Measurements from ENCODE around the gene P2RX4.
A peak's percentile ranks its signal among the peaks of the same experiment; 100 is the strongest.
"Not testable (repeated sequence)": the region's sequence is repeated elsewhere in the genome, so short reads cannot be mapped to it uniquely, and the experiment has no call there.

The P2RX4 gene

GRCh38 chr12:121217761-121218160, 7.8 kb downstream of the P2RX4 start:
- no peak for FAIRE-seq
- DNase-seq (ENCODE audit: extremely low spot score, insufficient read length, low read depth) = no peak

- no peak for DNase-seq (ENCODE audit: extremely low spot score, insufficient read length, low read depth)
- FAIRE-seq = no peak
These were observed 8.8 kb downstream of the P2RX4 start for GRCh38 chr12:121218588-121219352.

GRCh38 chr12:121219353-121219986, 9.5 kb downstream of the P2RX4 start:
- DNase-seq (ENCODE audit: extremely low spot score, insufficient read length, low read depth) (no peak), FAIRE-seq (no peak)

GRCh38 chr12:121222847-121223246, 12.9 kb downstream of the P2RX4 start:
- DNase-seq (ENCODE audit: extremely low spot score, insufficient read length, low read depth) (no peak), FAIRE-seq (no peak)

GRCh38 chr12:121223292-121224285, 13.7 kb downstream of the P2RX4 start:
- FAIRE-seq = peak; percentile 47
- DNase-seq (ENCODE audit: extremely low spot score, insufficient read length, low read depth) = no peak

GRCh38 chr12:121224591-121224990, 14.7 kb downstream of the P2RX4 start:
- DNase-seq (ENCODE audit: extremely low spot score, insufficient read length, low read depth) (no peak), FAIRE-seq (no peak)

- no peak for DNase-seq (ENCODE audit: extremely low spot score, insufficient read length, low read depth)
- FAIRE-seq = no peak
These were observed 16.5 kb downstream of the P2RX4 start for GRCh38 chr12:121226399-121226798.

GRCh38 chr12:121226871-121227270, 16.9 kb downstream of the P2RX4 start:
- FAIRE-seq; DNase-seq (ENCODE audit: extremely low spot score, insufficient read length, low read depth): not testable (repeated sequence)

- no peak for DNase-seq (ENCODE audit: extremely low spot score, insufficient read length, low read depth)
- peak; percentile 90 for FAIRE-seq
These were observed 17.4 kb downstream of the P2RX4 start for GRCh38 chr12:121227294-121227693.

- DNase-seq (ENCODE audit: extremely low spot score, insufficient read length, low read depth) = no peak
- FAIRE-seq = no peak
These were observed 19.2 kb downstream of the P2RX4 start for GRCh38 chr12:121228919-121229665.

GRCh38 chr12:121229826-121230537, 20.1 kb downstream of the P2RX4 start:
- peak; percentile 79 for FAIRE-seq
- peak; percentile 49 for DNase-seq (ENCODE audit: extremely low spot score, insufficient read length, low read depth)

- FAIRE-seq (no peak), DNase-seq (ENCODE audit: extremely low spot score, insufficient read length, low read depth) (no peak)
These were observed 20.6 kb downstream of the P2RX4 start for GRCh38 chr12:121230538-121230907.

- DNase-seq (ENCODE audit: extremely low spot score, insufficient read length, low read depth) (no peak), FAIRE-seq (no peak)
These were observed 22.2 kb downstream of the P2RX4 start for GRCh38 chr12:121232163-121232562.

- no peak for DNase-seq (ENCODE audit: extremely low spot score, insufficient read length, low read depth)
- FAIRE-seq = no peak
These were observed 23.2 kb downstream of the P2RX4 start for GRCh38 chr12:121232977-121233627.

- DNase-seq (ENCODE audit: extremely low spot score, insufficient read length, low read depth) (no peak), FAIRE-seq (no peak)
These were observed 23.7 kb downstream of the P2RX4 start for GRCh38 chr12:121233628-121234020.

- DNase-seq (ENCODE audit: extremely low spot score, insufficient read length, low read depth) (no peak), FAIRE-seq (no peak)
These were observed 26.8 kb downstream of the P2RX4 start for GRCh38 chr12:121236776-121237175.

- DNase-seq (ENCODE audit: extremely low spot score, insufficient read length, low read depth) = no peak
These were observed 27.5 kb downstream of the P2RX4 start for GRCh38 chr12:121237415-121237814.

GRCh38 chr12:121238086-121238485, 28.2 kb downstream of the P2RX4 start:
- FAIRE-seq (no peak), DNase-seq (ENCODE audit: extremely low spot score, insufficient read length, low read depth) (no peak)

More at GRCh38 chr12:121237415-121237814, 27.5 kb downstream of the P2RX4 start:
- no peak for FAIRE-seq
